ENCODE measurements around the gene PCNT. TPM values are rescaled to one million over a fixed set of nuclear protein-coding genes. Genes with fewer than 3 reads are reported as not detected.
A peak's percentile ranks its signal among the peaks of the same experiment; 100 is the strongest.

The PCNT gene
- total and polyA plus RNA-seq, 9 of the 15 experiments (the other 6 are each of a cell fraction or from before 2014, with no cell fraction given) = 9.1 to 53.5 (median 31.3) TPM

GRCh38 chr21:46307625-46308024, 16.3 kb upstream of the PCNT start (continued):
- 0 out of 6 replicates have a peak, but pooled peaks of 1 of the 3 experiments have one; percentile 26 for TF ChIP-seq ZBTB11 (CRISPR knock-in tag; IDR thresholded peaks at IDR 0.05)
- TF ChIP-seq PTBP1 (IDR thresholded peaks at IDR 0.05; ENCODE audit: low read depth, low read length) = no peak
- TF ChIP-seq MEIS2 (IDR thresholded peaks at IDR 0.05; ENCODE audit: partially characterized antibody) = peak; percentile 41
- peak; percentile 73 for TF ChIP-seq CBFA2T2 (conservative IDR thresholded peaks at IDR 0.05)
- peak; percentile 32; the same call in 1 of the 2 replicates for TF ChIP-seq NFIC (IDR thresholded peaks at IDR 0.05)
- TF ChIP-seq HMBOX1 (IDR thresholded peaks at IDR 0.05) = peak; percentile 76
- TF ChIP-seq MTA2 (IDR thresholded peaks at IDR 0.05; ENCODE audit: low read depth) = peak; percentile 50; the same call in 1 of the 2 replicates
- TF ChIP-seq CBFA2T3 (IDR thresholded peaks at IDR 0.05) = peak; percentile 85
- TF ChIP-seq ZNF232 (CRISPR knock-in tag; IDR thresholded peaks at IDR 0.05) = no peak
- TF ChIP-seq HEY1 (CRISPR knock-in tag; IDR thresholded peaks at IDR 0.05; ENCODE audit: borderline replicate concordance) = no peak
- no peak for TF ChIP-seq PML (IDR thresholded peaks at IDR 0.05; ENCODE audit: low read length)
- peak; percentile 44; the same call in 1 of the 2 replicates for TF ChIP-seq NFE2 (IDR thresholded peaks at IDR 0.05; ENCODE audit: low read depth)
- TF ChIP-seq ZNF77 (CRISPR knock-in tag; IDR thresholded peaks at IDR 0.05) = no peak
- no peak for TF ChIP-seq SFPQ (IDR thresholded peaks at IDR 0.05; ENCODE audit: low read depth, low read length)
- TF ChIP-seq STAT5A (IDR thresholded peaks at IDR 0.05; ENCODE audit: borderline replicate concordance, low read length) = 0 out of 2 replicates have a peak, but pooled peaks have one; percentile 18
- no peak for TF ChIP-seq ZFP30 (CRISPR knock-in tag; IDR thresholded peaks at IDR 0.05; ENCODE audit: borderline replicate concordance)
- TF ChIP-seq TCF3 (CRISPR knock-in tag; IDR thresholded peaks at IDR 0.05) = peak; percentile 75
- TF ChIP-seq SRSF9 (IDR thresholded peaks at IDR 0.05; ENCODE audit: borderline replicate concordance, low read depth, low read length) = no peak
- peak; percentile 54 for TF ChIP-seq NCOR1 (IDR thresholded peaks at IDR 0.05)
- 0 out of 2 replicates have a peak, but pooled peaks have one; percentile 2 for TF ChIP-seq CREM (IDR thresholded peaks at IDR 0.05; ENCODE audit: low read depth)
